Mononuclear cell (primary cell): Measurements from ENCODE around the gene HSDL2. TPM values are rescaled to one million over a fixed set of nuclear protein-coding genes. Genes with fewer than 3 reads are reported as not detected.

Experiments
- H3K27me3 ChIP-seq: 2 replicates; pipeline ENCODE4 v1.6.0; 2011; ENCODE audit warnings: low read length, control low read depth; ENCODE audit not compliant: insufficient read depth
- H3K4me1 ChIP-seq: 2 replicates; pipeline ENCODE4 v1.5.1; 2011; ENCODE audit warnings: mild to moderate bottlenecking, low read length, control low read depth; ENCODE audit not compliant: insufficient read depth
- H3K4me3 ChIP-seq: 2 replicates; pipeline ENCODE4 v1.5.1; 2011; ENCODE audit warnings: mild to moderate bottlenecking, low read length, moderate library complexity
- H3K9me3 ChIP-seq: 2 replicates; pipeline ENCODE4 v1.5.1; 2011; ENCODE audit warnings: low read depth, mild to moderate bottlenecking, control low read depth, low read length
- total RNA-seq: library from RNA; depleted of rRNA; stranded (reverse); fragments of >200 nt; gene quantifications from one replicate; pipeline ENCODE4 v1.2.3, GENCODE V29; 2012

The HSDL2 gene
- total RNA-seq, 1 donor = 11.8 TPM

- Histone ChIP-seq H3K9me3 (no peaks in the 10 kb centered on the region), H3K4me1 (peaks cover 1% of the 10 kb centered on the region), H3K27me3 (no peaks in the 10 kb centered on the region), H3K4me3 (no peak overlapping the region)
Measured at GRCh38 chr9:112439825-112440224, 59.9 kb downstream of the HSDL2 start.

GRCh38 chr9:112443200-112443599, 63.3 kb downstream of the HSDL2 start:
- H3K4me1 ChIP-seq = peaks cover 20% of the 10 kb centered on the region
- no peaks in the 10 kb centered on the region for H3K9me3 ChIP-seq
- no peaks in the 10 kb centered on the region for H3K27me3 ChIP-seq
- H3K4me3 ChIP-seq = no peak overlapping the region

GRCh38 chr9:112443636-112444035, 63.7 kb downstream of the HSDL2 start:
- Histone ChIP-seq H3K27me3 (no peaks in the 10 kb centered on the region), H3K4me3 (no peak overlapping the region), H3K4me1 (peaks cover 20% of the 10 kb centered on the region), H3K9me3 (no peaks in the 10 kb centered on the region)

- no peaks in the 10 kb centered on the region for H3K9me3 ChIP-seq
- H3K4me3 ChIP-seq = no peak overlapping the region
- H3K4me1 ChIP-seq = peaks cover 20% of the 10 kb centered on the region
- no peaks in the 10 kb centered on the region for H3K27me3 ChIP-seq
Measured at GRCh38 chr9:112445196-112445595, 65.3 kb downstream of the HSDL2 start.

- Histone ChIP-seq H3K27me3 (no peaks in the 10 kb centered on the region), H3K4me1 (peaks cover 23% of the 10 kb centered on the region), H3K9me3 (no peaks in the 10 kb centered on the region), H3K4me3 (no peak overlapping the region)
Measured at GRCh38 chr9:112446080-112446479, 66.2 kb downstream of the HSDL2 start.

- H3K4me3 ChIP-seq = no peak overlapping the region
- no peaks in the 10 kb centered on the region for H3K9me3 ChIP-seq
- H3K27me3 ChIP-seq = no peaks in the 10 kb centered on the region
- peaks cover 23% of the 10 kb centered on the region for H3K4me1 ChIP-seq
Measured at GRCh38 chr9:112446526-112446925, 66.6 kb downstream of the HSDL2 start.

GRCh38 chr9:112447283-112447761, 67.4 kb downstream of the HSDL2 start:
- Histone ChIP-seq H3K9me3 (no peaks in the 10 kb centered on the region), H3K4me3 (no peak overlapping the region), H3K4me1 (peaks cover 23% of the 10 kb centered on the region), H3K27me3 (no peaks in the 10 kb centered on the region)

GRCh38 chr9:112462855-112463254, 82.9 kb downstream of the HSDL2 start:
- H3K9me3 ChIP-seq = no peaks in the 10 kb centered on the region
- H3K4me3 ChIP-seq = no peak overlapping the region
- no peaks in the 10 kb centered on the region for H3K4me1 ChIP-seq
- H3K27me3 ChIP-seq = no peaks in the 10 kb centered on the region

- H3K27me3 ChIP-seq = no peaks in the 10 kb centered on the region
- H3K4me3 ChIP-seq = no peak overlapping the region
- H3K9me3 ChIP-seq = no peaks in the 10 kb centered on the region
- no peaks in the 10 kb centered on the region for H3K4me1 ChIP-seq
Measured at GRCh38 chr9:112465352-112465751, 85.4 kb downstream of the HSDL2 start.

GRCh38 chr9:112472996-112473395, 93.1 kb downstream of the HSDL2 start:
- H3K27me3 ChIP-seq = no peaks in the 10 kb centered on the region
- no peaks in the 10 kb centered on the region for H3K9me3 ChIP-seq
- no peak overlapping the region for H3K4me3 ChIP-seq
- H3K4me1 ChIP-seq = no peaks in the 10 kb centered on the region

GRCh38 chr9:112473986-112474385, 94.1 kb downstream of the HSDL2 start:
- no peaks in the 10 kb centered on the region for H3K27me3 ChIP-seq
- H3K4me3 ChIP-seq = no peak overlapping the region
- no peaks in the 10 kb centered on the region for H3K4me1 ChIP-seq
- no peaks in the 10 kb centered on the region for H3K9me3 ChIP-seq

GRCh38 chr9:112475318-112475717, 95.4 kb downstream of the HSDL2 start:
- Histone ChIP-seq H3K27me3 (no peaks in the 10 kb centered on the region), H3K4me1 (no peaks in the 10 kb centered on the region), H3K9me3 (no peaks in the 10 kb centered on the region), H3K4me3 (no peak overlapping the region)

GRCh38 chr9:112477330-112477729, 97.4 kb downstream of the HSDL2 start:
- H3K4me3 ChIP-seq = no peak overlapping the region
- no peaks in the 10 kb centered on the region for H3K4me1 ChIP-seq
- H3K27me3 ChIP-seq = no peaks in the 10 kb centered on the region
- no peaks in the 10 kb centered on the region for H3K9me3 ChIP-seq

GRCh38 chr9:112479221-112479620, 99.3 kb downstream of the HSDL2 start:
- H3K4me3 ChIP-seq = no peak overlapping the region
- H3K9me3 ChIP-seq = no peaks in the 10 kb centered on the region
- H3K4me1 ChIP-seq = no peaks in the 10 kb centered on the region
- no peaks in the 10 kb centered on the region for H3K27me3 ChIP-seq

GRCh38 chr9:112484607-112485006, 104.7 kb downstream of the HSDL2 start:
- no peaks in the 10 kb centered on the region for H3K27me3 ChIP-seq
- no peak overlapping the region for H3K4me3 ChIP-seq
- H3K9me3 ChIP-seq = no peaks in the 10 kb centered on the region
- peaks cover 12% of the 10 kb centered on the region for H3K4me1 ChIP-seq

GRCh38 chr9:112485574-112485973, 105.7 kb downstream of the HSDL2 start:
- no peak overlapping the region for H3K4me3 ChIP-seq

More at GRCh38 chr9:112485574-112485973, 105.7 kb downstream of the HSDL2 start:
- no peaks in the 10 kb centered on the region for H3K27me3 ChIP-seq
- peaks cover 12% of the 10 kb centered on the region for H3K4me1 ChIP-seq
- H3K9me3 ChIP-seq = no peaks in the 10 kb centered on the region
